DMS 273 (cell line): ENCODE results near the gene C1orf21.

Source experiments
- DNase-seq: peaks from one replicate; lab custom pipeline; 2025; ENCODE audit not compliant: unreplicated experiment; lab: John Stamatoyannopoulos, UW

Gene C1orf21

DNA sequence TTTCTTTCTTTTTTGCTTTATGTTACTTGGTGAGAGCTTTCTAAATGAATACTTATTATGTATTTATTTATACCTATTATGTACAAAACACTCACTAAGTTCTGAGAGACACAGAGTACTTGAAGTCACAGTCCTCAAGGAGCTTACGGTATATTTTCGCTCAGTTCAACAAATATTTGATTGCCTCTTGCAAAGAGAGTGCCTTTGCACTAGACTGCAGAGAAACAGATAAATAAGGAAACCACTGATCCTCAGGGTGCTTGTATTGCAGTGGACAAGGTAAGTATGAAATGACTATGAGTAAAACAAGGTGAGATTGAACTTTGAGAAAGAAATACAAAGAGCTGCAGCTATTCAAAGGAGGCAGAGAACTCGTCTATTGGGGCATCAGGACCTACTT lies 123.3 kb downstream of the C1orf21 start:
- no peak for DNase-seq

DNA sequence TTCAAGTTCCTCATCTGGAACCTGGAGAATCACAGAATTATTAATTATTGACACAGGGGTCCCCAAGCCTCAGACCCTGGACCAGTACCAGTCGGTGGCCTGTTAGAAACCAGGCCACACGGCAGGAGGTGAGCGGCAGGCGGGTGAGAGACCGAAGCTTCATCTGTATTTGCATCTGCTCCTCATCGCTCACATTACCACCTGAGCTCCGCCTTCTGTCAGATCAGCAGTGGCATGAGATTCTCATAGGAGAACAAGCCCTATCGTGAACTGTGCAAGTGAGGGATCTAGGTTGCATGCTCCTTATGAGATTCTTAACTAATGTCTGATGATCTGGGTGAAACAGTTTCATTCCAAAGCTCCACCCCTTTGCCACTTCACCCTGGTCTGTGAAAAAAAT lies 125.9 kb downstream of the C1orf21 start:
- DNase-seq = no peak

- no peak for DNase-seq
Observed at GRCh38 chr1:184513421-184513820, 126.6 kb downstream of the C1orf21 start.

GRCh38 chr1:184513966-184514365 lies 127.1 kb downstream of the C1orf21 start:
- no peak for DNase-seq

DNA sequence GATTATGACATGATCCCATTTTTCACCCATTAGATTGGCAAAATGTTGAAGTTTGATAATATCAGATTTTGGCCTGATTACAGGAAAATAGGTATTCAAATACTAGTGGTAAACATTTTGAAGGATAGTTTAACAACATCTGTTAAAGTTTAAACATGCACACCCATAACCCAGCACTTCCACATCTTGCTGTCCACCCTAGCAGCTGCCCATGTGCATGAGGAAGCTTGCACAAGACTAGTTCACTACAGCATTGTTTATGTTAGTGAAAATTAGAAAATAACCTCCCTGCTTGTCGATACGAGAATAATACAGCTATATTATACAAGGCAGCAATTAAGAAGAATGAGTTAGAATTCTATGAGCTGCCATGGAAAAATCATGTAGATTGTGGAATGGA lies 127.6 kb downstream of the C1orf21 start:
- no peak for DNase-seq

GRCh38 chr1:184517130-184517529 lies 130.3 kb downstream of the C1orf21 start:
- DNase-seq = no peak

DNA sequence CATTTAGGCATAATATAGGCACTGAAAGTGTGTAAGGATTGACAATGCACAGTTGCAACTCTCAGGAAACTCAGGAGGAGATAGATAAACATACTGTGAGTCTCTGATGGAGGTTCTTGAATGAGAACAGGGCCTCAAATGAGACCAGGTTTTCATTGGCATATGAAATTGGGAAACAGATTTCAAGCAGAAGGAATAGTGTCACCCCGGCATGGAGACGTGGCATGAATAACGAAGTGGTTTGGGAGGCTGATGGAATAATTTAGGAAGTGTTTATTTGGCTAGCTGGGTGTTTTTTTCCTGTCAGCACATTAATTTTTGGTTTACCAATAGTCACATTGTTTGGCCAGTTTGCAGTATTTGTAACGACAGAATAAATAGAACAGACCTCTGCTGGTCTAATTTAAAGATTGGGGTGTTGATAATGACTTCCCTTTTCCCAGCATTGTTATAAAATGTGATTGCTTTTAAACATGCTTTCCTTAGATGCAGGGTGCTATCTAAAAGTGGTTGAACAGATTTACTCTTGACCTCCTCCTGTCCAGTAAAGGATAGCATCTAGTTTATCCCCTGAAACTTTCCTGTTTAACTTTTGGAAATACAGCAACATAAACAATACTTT lies 132.0 kb downstream of the C1orf21 start:
- DNase-seq = no peak

- no peak for DNase-seq
Observed at GRCh38 chr1:184520336-184520735, 133.5 kb downstream of the C1orf21 start.

DNA sequence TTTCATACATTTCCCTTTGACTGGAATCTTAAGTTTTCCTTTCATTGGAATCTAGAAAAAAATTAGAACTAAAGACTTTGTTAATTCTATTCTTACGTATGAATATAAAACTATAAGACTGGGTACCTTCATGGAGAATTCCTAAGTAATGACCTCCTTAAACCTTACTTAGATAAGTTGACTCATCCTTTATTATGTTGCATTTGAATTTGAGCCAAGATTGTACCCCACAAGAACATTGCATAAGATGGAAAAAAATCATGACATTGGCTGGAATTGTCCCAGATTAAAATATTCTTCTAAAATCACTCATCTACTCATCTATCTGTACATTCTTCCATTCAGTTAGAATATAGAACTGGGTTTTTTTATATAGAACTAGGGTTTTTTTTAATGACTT lies 137.4 kb downstream of the C1orf21 start:
- no peak for DNase-seq

- DNase-seq = no peak
Observed at GRCh38 chr1:184527402-184527801, 140.6 kb downstream of the C1orf21 start.

GRCh38 chr1:184530226-184530625 lies 143.4 kb downstream of the C1orf21 start:
- DNase-seq = no peak

DNA sequence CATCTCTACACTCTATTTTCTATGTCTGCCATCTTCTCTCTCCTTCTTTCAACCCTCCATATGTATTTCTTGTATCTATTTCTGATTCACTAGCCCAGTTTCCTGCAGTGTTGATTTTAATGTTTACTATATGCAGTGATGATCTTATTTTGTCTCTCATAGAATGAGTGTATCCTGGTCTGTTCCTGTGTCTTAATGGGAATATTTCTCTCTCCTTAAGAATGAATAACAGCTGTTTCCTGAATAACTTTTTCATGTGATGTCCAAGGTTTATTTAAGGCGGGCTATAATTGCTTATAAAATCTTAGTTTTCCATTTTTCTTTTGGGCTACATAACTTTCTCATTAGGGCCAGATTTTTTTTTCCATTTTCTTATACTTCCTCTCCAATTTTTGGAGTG lies 144.5 kb downstream of the C1orf21 start:
- DNase-seq = no peak

DNA sequence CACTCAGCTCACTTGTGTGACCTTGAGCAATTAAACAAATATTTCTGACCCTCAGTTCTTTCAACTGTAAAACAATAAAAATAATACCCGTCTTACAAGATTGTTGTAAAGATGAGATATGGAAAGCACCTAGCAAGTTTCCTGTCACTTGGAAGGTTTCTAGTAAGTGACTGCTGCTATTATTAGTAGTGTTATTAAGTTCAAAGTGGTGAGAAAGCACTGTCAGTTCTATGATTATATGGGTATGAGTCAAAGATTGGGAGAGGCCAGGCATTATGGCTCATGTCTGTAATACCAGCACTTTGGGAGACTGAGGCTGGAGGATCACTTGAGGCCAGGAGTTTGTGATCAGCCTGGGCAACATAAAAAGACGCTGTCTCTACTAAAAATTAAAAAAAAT lies 145.4 kb downstream of the C1orf21 start:
- no peak for DNase-seq

DNA sequence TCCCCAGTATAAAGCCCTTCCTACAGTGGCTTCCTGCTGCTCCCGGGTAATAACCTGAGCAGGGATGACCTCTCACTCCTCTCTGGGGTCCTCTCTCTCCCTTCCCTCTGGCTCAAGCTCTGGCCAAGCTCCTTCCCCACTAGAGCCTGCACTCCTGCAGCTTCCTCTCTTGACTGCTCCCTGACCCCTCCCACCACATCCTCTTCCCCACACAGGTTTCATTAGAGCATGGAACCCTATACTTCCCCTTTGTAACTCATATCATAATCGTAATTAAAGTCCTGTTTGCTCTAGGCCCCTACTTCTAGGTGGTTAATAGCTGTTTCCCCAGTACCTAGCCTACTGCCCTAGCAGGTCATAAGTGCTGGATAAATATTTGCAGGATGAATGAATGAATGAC lies 146.2 kb downstream of the C1orf21 start:
- DNase-seq = no peak

DNA sequence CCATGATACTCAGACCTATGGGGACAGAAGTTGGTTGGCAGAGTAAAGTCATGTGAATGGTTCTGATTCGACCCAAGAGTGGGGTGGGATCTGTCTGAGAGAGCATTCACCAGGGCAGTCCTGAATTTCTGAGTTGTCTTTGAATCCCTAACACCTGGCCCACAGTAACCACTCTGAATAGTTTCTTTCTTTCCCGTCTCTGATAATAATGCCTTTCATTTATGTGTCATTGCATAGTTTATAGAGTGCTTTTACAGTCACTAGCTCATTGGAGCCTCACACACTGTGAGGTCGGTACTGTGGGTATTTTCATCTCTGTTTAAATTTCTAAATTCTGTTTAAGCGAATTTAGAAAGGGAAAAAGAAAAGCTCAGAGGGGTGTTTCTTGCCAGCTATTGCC lies 147.1 kb downstream of the C1orf21 start:
- no peak for DNase-seq

DNA sequence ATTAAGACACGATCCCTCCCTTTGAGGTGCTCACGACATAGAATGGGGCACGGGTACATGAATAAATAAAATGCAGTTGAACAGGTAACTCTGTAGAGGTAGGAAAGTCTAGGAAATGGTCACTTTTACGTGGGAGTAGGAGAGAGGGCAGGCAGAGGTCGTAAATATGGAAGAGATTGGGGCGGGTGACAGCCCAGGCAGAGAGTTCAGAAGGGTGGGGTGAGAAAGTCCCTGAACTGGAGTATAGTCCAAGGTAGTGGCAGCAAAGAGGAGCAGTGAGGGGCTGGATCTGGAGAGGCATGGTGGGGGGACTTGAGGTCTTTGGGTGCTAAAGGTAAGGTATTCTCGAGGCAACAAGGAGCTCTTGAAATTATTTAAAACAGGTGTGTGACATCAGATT lies 147.9 kb downstream of the C1orf21 start:
- no peak for DNase-seq

DNA sequence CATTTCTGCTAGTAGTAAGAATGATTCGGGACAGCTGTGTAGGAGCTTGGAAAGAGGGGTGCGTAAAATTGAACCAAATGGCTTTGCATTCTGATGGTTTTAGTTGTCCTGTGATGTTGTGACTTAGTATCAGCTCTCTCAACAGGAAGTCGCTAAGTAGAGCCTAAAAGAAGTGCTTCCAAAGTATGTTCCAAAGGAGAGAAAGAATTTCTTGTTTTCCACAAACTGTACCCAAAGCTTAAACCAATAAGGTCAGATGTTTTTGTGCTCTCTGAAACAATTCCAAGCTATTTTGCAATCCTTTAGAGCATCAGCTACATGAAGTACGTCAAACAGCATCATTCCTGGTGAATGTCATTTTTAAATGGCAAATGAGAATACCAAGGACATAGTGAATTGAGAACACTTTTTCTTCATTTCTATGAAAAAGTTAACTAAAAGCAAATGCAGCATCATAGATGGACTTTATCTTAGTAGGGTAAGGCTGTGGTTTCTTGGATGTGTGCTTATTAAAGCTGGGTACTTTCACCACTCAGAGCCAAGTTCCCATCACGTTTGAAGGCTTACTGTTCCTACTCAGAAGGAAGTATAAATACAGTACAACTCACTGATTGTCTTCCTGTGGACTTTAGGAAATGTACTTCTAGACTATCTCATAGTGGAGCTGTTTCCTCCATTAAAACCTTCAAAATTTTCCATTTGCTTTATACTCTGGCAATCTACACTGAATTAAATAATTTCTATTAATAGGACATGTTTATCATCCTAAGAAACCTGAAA lies 148.6 kb downstream of the C1orf21 start:
- no peak for DNase-seq

GRCh38 chr1:184536246-184536985 lies 149.6 kb downstream of the C1orf21 start:
- no peak for DNase-seq

DNA sequence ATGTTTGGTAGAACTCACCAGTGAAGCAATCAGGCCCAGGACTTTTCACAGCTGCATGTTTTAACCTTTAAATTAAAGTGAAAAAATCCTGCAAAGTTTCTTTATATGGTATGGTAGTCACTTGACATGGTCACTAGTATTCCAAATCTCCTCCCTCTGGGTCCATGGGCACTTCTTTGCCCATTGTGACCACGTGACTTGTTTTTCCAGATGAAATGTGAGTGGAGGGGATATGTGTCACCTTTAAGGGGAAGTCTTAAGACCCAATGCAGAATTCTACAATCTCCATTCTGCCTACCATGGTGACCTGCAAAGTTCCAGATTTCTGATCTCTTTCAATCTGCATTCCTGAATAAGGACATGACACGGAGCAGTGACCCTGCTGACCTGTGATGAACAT lies 152.8 kb downstream of the C1orf21 start:
- DNase-seq = no peak

GRCh38 chr1:184541537-184542152 lies 154.8 kb downstream of the C1orf21 start:
- DNase-seq = no peak

DNA sequence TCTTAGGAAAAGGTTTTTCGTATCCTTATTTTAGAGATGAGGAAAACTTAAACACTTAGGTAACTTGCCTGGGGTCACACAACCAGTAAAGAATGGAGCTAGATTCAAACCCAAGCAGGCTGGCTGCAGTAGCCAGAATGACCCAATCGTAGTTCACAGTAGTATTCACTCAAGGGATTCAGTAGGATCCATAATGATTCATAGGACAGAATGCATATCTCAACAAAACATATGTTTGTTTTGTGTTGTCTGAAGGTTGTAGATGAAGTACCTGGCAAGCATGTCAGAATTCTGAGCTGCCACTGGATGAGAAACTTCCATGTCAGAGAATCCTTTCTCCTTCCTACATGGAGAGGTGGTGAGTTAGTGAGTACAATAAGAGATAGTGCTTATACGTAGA lies 155.5 kb downstream of the C1orf21 start:
- no peak for DNase-seq

GRCh38 chr1:184545601-184546000 lies 158.8 kb downstream of the C1orf21 start:
- DNase-seq = no peak
